GM19468 (cell line): ENCODE data around the gene CACNA1I.
"Not testable (repeated sequence)": the region's sequence is repeated elsewhere in the genome, so short reads cannot be mapped to it uniquely, and the experiment has no call there.

Experiments
- ATAC-seq: cut with Tn5 transposase; IDR thresholded peaks from one replicate; pipeline ENCODE4 v1.9.1; 2021; ENCODE audit warnings: mild to moderate bottlenecking, moderate library complexity, moderate number of reproducible peaks; ENCODE audit not compliant: unreplicated experiment; ENCODE audit errors: extremely low read depth

CACNA1I gene

DNA sequence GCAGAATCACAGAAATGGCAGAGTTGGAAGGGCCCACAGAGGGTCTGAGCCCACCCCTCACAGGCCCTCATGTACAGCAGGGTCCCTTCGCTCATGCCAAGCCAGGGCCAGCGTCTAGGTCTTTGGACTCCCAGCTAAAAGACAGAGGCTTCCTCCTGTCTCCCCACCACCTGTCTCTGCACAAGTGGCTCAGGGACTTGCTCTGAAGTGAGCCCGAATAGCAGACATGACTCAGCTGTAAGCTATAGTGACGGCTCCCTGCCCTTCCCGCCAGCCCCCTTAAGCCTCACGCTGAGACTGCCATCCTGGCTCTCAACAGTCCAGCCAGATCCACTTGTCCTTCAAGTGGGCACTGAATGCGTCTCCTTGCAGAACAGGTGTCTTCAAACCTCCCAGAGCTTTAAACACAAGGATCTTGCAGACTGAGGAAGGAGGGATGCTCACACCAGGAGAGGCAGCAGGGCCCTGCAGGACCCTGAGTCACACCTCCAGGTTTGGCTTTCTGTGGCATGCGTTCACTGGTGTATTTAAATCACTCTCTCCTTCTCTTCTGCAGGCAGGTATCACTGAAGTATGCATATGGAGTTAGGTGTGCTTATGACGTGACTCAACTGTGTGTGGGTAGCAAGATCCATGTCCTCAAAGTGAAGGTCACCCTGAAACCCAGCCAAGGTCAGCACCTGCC, 154.9 kb downstream of the CACNA1I start:
- ATAC-seq, result no peak

DNA sequence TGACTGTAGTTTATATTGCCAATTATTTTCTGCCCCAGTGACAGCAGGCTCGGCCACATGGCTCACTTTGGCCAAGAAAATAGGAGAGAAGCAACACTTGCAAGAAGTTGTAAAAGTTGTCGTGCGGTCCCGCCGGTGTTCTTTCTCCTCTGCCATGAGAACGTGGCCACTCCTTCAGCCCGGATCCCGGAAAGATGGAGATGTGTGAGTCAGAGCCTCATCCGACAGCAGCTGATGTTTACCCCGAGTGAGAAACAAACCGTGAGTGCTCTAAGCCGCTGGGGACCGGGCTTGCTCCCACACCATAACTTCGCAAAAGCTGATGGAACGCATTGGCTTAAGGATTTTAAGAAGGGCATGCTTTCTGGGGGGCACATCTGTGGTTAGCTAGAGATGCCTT, 157.0 kb downstream of the CACNA1I start:
- ATAC-seq, result no peak

DNA sequence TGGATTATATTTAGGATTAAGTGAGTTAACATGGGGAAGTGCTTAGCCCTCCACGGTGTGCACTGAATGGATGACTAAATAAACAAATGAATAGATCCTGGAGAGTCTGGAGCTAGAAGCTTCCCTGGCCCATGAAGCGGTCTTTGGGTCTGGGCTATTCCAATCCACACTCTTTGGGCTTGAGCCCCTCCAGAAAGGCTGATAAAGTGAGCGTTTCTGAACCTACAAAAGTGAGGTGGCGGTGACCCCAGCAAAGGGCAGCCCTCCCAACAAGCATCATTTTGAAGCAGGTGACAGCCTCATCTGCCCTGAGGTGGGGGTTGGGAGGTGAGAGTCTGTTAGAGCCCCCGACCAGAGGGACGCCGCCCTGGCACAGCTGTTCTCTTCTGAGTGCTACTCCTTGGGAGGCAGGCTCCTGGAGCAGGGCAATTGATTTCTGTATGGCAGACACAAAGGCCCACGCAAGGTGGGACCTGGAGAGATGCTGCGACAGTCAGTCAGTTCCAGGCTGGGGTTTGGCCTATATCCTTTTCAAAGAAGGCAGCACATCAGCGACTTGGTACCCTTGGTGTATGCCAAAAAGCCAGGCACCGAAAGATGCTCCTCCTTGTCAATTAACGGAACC, 157.8 kb downstream of the CACNA1I start:
- ATAC-seq, result no peak

DNA sequence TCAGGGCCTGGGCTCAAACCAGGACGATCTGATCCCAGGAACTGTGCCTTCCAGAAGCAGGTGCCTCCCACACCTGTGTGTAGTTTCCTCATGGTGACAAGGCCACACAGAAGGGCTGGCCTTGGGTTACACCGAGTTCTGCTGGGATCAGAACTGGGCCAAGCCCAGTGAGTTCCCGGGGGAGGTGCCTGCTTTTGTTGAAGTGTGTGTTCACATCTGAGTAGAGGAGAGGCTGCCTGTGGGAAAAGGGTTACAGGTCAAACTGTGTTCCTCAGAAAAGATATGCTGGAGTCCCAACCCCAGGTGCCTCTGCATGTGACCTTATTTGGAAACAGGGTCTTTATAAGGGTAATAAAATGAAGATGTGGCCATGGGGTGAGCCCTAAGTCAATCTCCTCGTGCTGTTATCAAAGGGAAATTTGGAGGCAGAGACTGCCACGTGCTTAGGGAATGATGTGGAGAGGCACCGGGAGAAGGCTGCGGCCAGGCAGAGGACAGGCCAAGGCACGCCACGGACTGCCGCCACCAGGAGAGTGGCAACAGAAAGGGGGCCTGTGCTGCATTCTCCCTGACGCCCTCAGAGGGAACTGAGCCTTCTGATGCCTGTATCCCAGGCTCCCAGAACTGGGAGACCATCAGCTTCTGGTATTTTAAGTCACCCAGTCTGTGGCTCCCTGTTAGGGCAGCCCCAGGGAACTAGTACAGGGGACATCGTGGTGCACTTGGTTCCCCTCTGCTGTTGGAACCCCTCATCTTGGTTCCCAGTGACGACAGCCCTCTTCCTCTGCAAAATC, 158.8 kb downstream of the CACNA1I start:
- no peak for ATAC-seq

DNA sequence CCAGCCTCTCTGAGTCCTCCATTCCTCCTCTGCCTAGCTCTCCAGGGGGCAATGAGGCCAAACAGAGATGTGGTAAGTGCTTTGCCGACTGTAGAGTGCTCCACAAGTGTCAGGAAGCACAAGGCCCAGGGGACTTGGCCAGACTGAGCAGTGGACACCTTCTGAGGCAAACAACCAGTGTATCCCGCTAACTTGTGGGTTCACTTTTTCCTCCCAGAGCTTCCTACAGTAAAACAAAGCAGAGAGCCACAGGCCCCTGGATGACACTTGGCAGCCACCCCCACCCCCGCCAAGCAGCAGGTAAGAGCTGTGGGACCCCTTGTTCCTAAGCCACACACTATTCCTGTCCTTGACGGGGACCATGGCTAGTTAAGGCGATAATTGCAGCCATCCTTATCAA, 160.9 kb downstream of the CACNA1I start:
- no peak for ATAC-seq

DNA sequence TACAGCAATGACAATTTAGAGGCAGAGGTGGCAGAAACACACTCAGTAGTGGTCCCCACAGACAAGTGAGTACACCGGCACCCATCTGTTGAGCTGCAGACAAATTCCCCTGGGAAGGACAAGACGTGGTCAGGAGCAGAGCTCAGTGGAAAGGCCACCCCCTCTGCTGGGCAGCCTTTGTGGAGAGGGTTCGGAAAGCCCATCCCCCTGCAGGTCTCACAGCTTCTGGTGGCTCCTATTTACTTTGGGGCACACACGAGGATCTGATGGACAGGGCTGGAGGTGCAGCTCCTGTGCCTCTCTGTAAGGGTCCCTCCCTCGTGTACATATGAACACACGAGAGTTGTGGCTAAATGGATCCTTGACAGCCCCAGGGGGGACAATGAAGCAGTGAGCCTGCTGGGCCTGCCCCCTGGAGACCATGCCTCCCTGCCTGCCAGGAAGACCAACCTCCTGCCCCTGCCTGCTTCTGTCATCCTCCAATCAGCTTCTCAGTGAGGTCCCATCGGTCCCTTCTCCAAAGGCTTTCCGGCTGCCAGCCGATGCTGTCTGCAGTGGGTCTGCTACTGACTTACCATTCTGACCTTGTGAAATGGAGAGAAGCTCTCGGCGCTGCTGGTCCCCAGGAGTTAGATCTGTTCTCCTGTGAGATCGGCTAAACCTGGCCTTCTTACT, 161.5 kb downstream of the CACNA1I start:
- no peak for ATAC-seq

DNA sequence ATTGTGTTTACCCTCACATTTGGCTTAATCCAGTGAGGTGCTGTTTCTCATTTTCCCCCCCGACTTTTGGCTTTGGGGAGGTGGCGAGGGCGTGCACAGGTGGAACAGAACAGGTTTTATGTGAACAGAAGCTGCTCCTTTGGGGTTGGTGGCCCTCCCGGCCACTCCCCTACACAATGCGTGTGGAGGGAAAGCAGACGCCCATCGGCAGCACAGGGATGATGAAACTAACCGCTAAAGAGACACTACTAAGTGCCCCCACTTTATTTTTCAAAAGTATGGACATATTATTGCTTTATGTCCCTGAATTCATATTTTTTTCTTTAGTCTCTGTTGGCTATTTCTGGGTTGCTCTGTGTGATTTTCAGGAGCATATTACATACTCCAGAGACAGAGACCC, 162.1 kb downstream of the CACNA1I start:
- ATAC-seq, result no peak

DNA sequence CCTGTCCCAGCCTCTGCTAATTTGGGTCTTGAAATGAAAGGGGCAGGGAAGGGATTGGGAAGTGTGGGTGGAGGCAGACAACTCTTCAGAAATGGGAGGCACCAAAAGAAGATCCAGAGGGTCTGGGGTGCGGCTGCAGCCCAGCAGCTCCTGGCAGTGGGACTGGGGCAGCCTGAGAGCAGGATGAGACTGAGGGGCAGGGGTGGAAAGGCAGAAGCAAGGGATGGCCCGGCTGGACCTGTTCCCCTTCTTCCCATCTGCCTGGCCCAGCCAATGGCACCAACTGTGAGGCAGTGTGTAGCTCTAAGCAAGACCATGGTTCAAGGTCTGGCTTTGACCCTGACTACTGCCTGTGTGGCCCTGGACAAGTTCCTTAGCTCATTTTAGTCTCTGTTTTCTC, 162.6 kb downstream of the CACNA1I start:
- no peak for ATAC-seq

DNA sequence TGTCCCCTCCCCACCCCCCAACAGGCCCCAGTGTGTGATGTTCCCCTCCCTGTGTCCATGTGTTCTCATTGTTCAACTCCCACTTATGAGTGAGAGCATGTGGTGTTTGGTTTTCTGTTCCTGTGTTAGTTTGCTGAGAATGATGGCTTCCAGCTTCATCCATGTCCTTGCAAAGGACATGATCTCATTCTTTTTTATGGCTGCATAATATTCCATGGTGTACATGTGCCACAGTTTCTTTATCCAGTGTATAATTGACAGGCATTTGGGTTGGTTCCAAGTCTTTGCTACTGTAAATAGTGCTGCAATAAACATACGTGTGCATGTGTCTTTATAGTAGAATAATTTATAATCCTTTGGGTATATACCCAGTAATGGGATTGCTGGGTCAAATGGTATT, 163.5 kb downstream of the CACNA1I start:
- ATAC-seq, result not testable (repeated sequence)

DNA sequence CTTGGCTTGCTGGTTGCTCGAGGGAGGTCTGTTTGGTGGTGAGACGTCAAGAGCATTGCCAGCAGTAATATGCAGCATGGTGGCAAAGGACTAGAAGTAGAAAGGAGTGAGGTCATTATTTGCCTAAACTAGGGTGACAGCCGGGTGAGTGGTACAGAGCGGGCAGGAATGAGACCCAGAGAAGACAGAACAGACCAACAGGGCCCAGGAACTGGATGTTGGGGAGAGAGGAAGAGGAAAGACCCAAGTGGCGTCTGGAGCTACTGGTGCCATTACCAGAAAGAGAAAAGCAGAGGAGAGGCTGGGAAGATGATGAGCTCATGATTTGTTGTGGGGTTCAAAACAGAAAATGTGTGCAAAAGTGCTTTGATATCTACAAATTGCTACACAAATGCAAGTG, 164.3 kb downstream of the CACNA1I start:
- ATAC-seq, result no peak

DNA sequence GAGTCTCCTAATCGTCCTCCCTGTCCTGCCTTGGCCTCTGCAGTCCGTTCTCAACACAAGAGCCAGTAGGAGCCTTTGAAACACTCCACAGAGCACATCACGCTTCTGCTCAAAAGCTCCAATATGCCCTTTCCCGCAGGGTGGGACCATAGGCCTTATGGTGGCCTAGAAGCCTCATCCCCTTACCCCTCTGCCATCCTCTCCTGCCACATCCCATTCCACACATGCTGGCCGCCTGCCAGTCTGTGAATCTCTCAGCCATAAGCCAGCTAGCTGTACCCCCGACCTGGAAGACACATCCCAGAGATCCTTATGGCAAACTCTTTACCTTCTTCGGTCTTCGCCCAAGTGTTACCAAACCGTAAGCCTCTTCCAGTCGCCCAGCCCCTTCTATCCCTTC, 165.2 kb downstream of the CACNA1I start:
- no peak for ATAC-seq

DNA sequence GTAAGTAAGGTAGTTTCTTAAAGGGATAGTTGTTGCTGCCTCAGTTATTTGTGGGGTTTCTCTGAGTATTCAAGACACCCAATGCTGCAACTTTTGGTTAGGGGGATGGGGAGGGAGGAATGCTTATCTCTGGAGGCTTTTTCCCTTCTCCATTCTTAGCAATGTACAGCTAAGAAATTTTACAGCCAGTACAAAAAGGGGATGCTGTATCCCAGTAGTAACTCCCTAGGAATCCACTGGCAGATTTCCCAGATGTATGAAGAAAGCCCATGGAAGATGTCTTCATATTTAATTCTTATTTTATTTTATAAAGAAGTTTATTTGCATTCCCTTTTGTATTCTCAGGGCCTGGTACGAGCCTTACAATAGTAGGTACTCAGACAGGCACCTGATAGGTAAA, 168.2 kb downstream of the CACNA1I start:
- ATAC-seq, result no peak
